ENCODE data around the gene RPS6KA4.

RPS6KA4 gene

DNA sequence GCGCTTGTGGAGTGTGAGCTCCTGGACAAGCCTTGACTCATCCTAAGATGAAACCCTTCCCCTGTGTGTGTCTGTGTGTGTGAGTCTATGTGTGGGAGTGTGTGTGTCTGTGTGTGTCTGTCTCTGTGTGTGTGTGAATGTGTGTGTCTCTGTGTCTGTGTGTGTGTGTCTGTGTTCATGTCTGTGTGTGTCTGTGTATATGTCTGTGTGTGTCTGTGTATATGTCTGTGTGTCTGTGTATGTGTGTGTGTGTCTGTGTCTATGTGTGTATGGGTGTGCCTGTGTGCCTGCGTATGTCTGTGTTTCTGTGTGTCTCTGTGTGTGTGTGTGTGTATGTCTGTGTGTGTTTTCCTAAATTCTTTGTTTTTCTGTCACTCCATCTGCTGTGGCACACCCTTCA is 48.7 kb downstream of the RPS6KA4 start:
- Histone ChIP-seq H3K4me3 (ENCODE audit: low read depth, low read length) (no peak overlapping the region), H3K27ac (no peak overlapping the region), H3K36me3 (replicated peaks) (no peaks in the 10 kb centered on the region), H3K27me3 (replicated peaks) (no peaks in the 10 kb centered on the region)
- DNase-seq: no peak
- in situ Hi-C loops (cut with HindIII; ENCODE audit: low pct_ligation_motif_present, low sequenced_read_pairs): no loop called here
- TF ChIP-seq, protein P1, sequence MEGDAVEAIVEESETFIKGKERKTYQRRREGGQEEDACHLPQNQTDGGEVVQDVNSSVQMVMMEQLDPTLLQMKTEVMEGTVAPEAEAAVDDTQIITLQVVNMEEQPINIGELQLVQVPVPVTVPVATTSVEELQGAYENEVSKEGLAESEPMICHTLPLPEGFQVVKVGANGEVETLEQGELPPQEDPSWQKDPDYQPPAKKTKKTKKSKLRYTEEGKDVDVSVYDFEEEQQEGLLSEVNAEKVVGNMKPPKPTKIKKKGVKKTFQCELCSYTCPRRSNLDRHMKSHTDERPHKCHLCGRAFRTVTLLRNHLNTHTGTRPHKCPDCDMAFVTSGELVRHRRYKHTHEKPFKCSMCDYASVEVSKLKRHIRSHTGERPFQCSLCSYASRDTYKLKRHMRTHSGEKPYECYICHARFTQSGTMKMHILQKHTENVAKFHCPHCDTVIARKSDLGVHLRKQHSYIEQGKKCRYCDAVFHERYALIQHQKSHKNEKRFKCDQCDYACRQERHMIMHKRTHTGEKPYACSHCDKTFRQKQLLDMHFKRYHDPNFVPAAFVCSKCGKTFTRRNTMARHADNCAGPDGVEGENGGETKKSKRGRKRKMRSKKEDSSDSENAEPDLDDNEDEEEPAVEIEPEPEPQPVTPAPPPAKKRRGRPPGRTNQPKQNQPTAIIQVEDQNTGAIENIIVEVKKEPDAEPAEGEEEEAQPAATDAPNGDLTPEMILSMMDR (IDR thresholded peaks at IDR 0.05; ENCODE audit: low read depth, low read length, missing control alignments): no peak

DNA sequence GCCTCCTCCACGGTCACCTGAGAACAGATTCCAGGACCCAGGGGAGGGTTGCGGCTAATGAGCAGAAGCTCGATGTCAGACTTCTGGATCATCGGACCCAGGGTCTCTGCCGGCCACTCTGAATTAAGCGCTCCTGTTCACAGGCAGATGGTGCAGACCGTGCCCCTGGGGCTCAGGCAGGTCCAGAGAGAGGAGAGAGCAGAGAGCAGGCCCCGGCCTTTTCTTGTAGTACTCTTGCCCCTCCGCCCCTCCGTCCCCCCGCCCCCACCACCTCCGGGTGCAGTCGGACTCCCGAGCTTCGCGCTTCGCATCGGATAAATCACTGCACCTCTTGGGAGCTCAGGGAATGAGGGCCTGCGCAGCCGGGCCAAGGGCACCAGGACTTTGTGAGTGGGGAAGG is 50.3 kb downstream of the RPS6KA4 start:
- in situ Hi-C loops (cut with HindIII; ENCODE audit: low pct_ligation_motif_present, low sequenced_read_pairs): no loop called here
- H3K36me3 ChIP-seq (replicated peaks): no peaks in the 10 kb centered on the region
- no peak overlapping the region for H3K4me3 ChIP-seq (ENCODE audit: low read depth, low read length)
- no peak for DNase-seq
- no peak overlapping the region for H3K27ac ChIP-seq
- H3K27me3 ChIP-seq (replicated peaks): no peaks in the 10 kb centered on the region
- TF ChIP-seq, protein P1 (IDR thresholded peaks at IDR 0.05; ENCODE audit: low read depth, low read length, missing control alignments): no peak

DNA sequence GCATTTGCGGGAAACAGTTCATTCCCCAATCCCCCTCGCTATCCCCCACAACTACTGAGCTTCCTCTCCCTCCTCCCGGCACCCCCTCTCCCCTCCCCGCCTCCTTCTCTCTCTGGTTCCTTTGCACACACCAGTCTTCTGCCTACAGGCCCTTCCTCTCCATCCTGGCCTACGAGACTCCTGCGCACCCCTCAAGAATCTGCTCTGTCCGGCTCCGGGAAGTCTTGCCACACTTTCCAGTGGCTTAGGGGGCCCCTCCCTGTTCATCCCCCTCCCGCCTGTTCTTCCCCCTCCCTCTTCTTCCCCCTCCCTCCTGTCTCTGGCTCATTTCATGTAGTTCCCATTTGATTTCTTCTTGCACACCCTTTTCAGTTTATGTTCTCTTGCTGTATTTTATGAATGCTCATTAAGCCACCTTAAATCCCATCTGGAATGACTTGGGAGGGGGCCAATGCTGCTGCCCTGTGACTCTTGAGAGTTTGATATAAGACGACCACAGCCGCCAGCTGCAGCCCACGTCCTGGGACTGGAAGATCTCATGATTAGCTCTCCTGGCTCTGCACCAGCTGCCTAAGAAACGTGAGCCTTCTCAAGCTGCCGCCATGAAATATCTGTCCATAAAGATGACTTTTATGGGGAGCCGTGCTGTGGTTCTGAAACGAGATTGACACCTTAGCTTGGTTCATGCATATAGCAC is 50.9 kb downstream of the RPS6KA4 start:
- no peaks in the 10 kb centered on the region for H3K27me3 ChIP-seq (replicated peaks)
- H3K27ac ChIP-seq: no peak overlapping the region
- no peak overlapping the region for H3K4me3 ChIP-seq (ENCODE audit: low read depth, low read length)
- no peak for DNase-seq
- TF ChIP-seq, protein P1 (IDR thresholded peaks at IDR 0.05; ENCODE audit: low read depth, low read length, missing control alignments): no peak
- in situ Hi-C loops (cut with HindIII; ENCODE audit: low pct_ligation_motif_present, low sequenced_read_pairs): no loop called here
- no peaks in the 10 kb centered on the region for H3K36me3 ChIP-seq (replicated peaks)

DNA sequence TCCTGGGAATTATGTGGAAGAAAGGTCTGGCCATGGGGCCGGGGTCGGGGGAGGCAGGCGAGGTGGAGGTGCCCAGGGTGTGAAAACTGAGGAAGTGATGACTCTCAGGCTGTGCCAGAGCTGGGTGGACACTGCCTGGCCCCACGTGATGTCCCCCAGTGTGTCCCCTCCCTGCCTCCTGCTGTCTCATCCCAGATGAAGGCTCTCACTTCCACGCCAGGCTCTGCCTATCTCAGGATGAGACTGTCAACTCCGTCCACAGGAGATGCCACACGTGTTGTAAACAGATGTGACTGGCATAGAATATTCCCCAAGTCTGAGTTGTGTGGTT is 51.4 kb downstream of the RPS6KA4 start:
- H3K36me3 ChIP-seq (replicated peaks): no peaks in the 10 kb centered on the region
- TF ChIP-seq, protein P1 (IDR thresholded peaks at IDR 0.05; ENCODE audit: low read depth, low read length, missing control alignments): no peak
- H3K27ac ChIP-seq: no peak overlapping the region
- in situ Hi-C loops (cut with HindIII; ENCODE audit: low pct_ligation_motif_present, low sequenced_read_pairs): no loop called here
- no peaks in the 10 kb centered on the region for H3K27me3 ChIP-seq (replicated peaks)
- no peak for DNase-seq
- H3K4me3 ChIP-seq (ENCODE audit: low read depth, low read length): no peak overlapping the region

DNA sequence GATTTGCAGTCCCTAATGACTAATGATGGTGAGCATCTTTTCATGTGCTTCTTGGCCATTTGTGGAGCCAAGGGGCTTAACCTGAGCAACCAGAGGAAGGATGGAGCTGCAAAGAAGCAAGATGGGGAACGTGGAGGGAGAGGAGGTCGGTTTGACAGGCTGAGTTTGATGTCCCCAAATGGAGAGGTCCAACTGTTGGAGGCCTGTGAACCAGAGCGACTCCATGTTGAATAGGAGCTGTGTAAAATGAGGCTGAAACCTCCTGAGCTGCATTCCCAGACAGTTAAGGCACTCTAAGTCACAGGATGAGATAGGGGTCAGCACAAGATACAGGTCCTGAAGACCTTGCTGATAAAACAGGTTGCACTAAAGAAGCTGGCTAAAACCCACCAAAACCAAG is 54.5 kb downstream of the RPS6KA4 start:
- H3K36me3 ChIP-seq (replicated peaks): no peaks in the 10 kb centered on the region
- no peak for DNase-seq
- no peak overlapping the region for H3K27ac ChIP-seq
- no peaks in the 10 kb centered on the region for H3K27me3 ChIP-seq (replicated peaks)
- in situ Hi-C loops (cut with HindIII; ENCODE audit: low pct_ligation_motif_present, low sequenced_read_pairs): no loop called here
- TF ChIP-seq, protein P1 (IDR thresholded peaks at IDR 0.05; ENCODE audit: low read depth, low read length, missing control alignments): no peak
- no peak overlapping the region for H3K4me3 ChIP-seq (ENCODE audit: low read depth, low read length)

DNA sequence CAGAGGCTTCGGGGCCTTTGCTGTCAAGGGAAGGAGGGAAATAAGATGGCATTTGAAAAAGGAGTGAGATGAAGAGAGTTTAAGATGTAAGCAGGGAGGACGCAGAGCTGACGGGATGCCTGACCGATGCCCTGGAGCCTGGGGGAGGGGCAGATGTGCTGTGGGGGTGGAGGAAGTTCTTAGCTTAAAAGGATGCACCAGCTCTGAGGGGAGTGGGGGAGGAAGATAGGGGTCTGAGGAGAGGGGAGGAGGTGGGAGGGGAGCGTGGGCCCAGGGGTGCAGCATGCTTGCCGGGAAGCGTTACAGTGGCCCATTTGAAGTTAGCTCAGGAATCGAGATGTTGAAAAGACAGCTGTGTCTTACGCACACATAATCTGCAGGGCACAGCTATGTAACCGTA is 56.3 kb downstream of the RPS6KA4 start:
- Histone ChIP-seq H3K36me3 (replicated peaks) (no peaks in the 10 kb centered on the region), H3K27ac (no peak overlapping the region), H3K27me3 (replicated peaks) (no peaks in the 10 kb centered on the region), H3K4me3 (ENCODE audit: low read depth, low read length) (no peak overlapping the region)
- in situ Hi-C loops (cut with HindIII; ENCODE audit: low pct_ligation_motif_present, low sequenced_read_pairs): no loop called here
- no peak for DNase-seq
- TF ChIP-seq, protein P1 (IDR thresholded peaks at IDR 0.05; ENCODE audit: low read depth, low read length, missing control alignments): no peak
